HG03457 (cell line): ENCODE results near the gene KCNJ10.

Experiments used
- ATAC-seq: cut with Tn5 transposase; IDR thresholded peaks from one replicate; pipeline ENCODE4 v1.9.1; 2021; ENCODE audit warnings: moderate number of reproducible peaks; ENCODE audit not compliant: unreplicated experiment

The KCNJ10 gene

GRCh38 chr1:159970932-159971342 is 99.0 kb downstream of the KCNJ10 start:
- no peak for ATAC-seq

DNA sequence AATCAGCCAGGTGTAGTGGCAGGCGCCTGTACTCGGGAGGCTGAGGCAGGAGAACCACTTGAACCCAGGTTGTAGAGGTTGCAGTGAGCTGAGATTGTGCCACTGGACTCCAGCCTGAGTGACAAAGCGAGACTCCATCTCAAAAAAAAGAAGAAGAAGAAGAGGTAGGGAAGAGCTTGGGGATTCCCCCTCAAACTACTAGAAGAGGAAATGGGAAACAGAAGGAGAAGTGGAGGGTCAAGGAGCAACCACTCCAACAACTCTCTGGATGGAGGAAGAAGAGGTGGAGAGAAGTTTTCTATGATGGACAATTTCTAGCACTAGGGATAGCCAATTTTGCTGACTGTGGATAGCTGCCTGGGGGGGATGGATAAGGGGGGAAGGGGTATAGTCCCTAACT is 101.1 kb downstream of the KCNJ10 start:
- ATAC-seq: no peak

GRCh38 chr1:159965263-159965662 is 104.7 kb downstream of the KCNJ10 start:
- no peak for ATAC-seq

DNA sequence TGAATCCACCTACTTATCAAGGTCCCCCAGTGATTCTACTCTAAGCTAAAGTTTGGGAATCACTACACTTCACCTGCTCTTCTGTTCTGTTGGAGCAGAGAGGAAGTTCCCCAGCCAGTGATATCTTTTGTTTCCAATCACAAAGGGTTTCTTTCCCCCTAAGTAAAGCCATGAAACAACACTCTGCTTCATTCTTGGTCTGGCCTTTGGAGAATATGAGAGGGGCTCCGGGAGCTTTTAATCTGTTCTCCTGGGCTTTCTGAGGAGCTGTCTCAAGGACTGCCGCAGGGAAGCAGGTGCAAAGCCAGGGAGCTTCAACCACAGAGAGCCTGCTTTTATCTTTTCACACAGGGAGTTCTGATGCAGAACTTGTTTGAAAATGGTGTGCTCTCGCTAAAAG is 105.8 kb downstream of the KCNJ10 start:
- ATAC-seq: no peak

- ATAC-seq: no peak
These were observed 107.8 kb downstream of the KCNJ10 start for GRCh38 chr1:159962176-159962575.

DNA sequence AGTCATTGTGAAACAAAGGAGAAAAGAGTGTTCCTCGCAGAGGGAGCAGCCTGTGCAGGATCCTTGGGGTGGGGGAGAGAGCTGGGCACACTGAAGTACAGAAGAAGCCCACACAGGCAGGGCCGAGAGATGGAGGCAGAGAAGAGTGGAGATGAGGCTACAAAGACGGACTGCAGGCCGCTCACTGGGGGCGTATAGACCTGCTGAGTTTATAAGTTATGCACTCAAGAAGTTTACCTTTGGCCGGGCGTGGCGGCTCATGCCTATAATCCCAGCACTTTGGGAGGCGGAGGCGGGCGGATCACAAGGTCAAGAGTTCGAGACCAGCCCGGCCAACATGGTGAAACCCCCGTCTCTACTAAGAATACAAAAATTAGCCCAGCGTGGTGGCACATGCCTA is 108.3 kb downstream of the KCNJ10 start:
- no peak for ATAC-seq

GRCh38 chr1:159960721-159961381 is 109.1 kb downstream of the KCNJ10 start:
- ATAC-seq: no peak

- no peak for ATAC-seq
These were observed 110.5 kb downstream of the KCNJ10 start for GRCh38 chr1:159959451-159959850.

DNA sequence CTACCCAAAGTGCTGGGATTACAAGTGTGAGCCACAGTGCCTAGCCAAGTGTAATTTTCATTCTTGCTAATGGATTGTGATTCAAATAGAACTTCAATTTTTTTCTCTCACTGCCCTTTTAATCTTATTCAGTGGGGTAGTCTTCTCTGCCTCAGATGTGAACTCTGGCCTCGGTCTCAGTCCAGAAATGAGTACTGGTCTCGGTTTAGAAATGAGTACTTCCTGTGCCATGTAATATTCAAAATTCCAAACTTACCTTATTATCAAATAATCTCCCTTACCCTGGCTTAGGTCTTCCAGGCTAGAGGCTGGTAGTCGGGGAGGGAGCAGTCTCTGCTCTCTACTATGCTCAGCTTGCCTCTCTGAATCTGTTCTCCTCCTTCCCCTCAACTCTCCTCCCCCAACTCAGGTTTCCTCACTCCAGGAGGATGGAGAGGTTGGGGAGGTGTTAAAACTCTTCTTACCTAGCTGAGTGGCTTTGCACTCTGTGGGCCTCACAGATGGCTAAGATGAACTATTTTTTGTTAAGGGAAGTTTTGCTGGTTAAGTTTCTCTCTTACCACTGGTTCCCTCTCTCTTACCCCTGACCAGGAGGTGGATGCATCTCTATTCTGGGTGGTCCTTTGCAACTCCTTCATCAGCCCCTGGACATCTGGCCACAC is 111.1 kb downstream of the KCNJ10 start:
- no peak for ATAC-seq

DNA sequence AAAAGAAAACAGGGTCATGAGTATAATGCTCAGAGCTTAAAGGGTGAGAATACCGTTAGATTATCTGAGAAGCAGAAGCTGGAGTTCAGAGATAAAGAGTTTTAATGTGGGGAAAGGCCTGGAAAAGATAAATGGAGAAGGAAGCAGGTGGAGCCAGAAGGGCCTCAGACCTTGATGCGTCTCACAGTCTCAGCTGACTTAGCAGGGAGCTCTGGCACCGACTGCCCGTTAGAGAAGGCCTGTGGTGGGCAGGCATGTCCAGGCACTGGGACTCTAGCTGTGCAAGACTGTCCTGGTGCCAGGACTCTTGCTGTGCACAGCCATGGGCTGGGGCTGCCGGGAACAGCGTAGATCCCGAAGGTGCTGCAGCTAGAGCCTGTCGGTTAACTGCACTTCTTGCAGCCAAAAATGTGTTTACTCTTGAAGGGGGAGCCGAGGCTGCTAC is 112.1 kb downstream of the KCNJ10 start:
- ATAC-seq: no peak

DNA sequence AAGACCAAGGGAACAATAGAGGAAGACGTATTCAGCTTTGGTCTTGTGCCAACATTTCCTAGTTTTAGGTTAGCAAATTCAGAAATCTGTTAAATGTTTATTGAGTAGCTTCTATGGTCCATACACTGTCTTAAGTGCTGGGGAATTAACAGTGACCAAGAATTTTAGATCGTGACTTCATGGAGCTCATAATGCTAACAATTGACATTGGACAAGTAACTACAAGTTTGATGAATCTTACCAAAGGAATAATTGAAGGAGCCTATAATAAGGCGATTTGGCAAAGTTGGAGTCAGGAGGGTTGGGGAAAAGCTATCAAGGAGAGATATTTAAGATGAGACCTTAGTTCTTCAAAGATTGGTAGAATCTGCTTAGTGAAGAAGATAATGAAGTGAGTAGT is 114.5 kb downstream of the KCNJ10 start:
- ATAC-seq: no peak

DNA sequence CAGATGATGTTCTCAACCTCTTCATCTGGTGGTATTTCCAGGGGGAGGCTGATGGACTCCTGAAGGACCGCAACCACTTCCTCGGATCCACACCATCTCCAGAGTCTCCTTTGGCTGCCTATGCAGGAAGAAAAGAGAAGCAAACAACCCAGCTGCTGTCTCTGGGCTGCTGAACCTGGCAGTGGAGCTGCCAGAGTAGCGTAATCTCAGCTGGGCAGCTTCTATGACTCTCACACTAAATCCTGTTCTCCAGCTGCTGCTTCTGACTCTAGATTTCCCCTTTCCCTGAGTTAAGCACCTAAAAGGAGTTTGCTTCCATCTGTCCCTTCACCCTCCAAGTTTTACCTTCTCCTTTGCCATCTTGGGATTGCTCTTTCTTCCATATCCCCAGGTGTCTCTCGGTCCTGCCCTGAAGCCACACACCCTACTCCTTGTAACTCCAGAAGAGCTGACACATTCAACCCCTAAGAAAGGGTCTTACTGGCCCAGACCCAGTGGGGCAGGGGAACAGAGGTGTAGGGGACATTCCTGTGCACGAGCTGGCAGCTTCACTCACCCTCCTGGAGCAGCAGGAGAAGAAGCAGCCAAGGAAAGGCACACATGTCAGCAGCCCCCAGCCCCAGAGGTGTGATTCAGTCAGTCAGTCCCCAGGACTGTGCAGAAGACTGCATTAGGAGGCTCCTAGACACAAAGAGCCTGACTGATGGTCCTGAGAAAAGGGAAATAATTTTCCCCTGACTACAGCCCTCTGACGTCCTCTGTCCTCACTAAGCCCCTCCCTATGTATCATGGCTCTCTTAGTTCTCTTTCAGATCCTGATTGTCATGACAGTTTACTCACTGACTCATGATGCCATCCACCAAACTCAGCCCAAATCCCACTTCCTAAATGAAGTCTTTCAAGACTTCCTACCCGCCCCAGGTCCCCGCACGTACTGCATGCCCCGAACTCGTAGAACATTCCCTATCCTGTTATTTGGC is 116.1 kb downstream of the KCNJ10 start, which contains the start of gene SLAMF9:
SLAMF9 (minus strand) TSS at position 702 of the 980 bp plus-strand sequence; CDS start at position 602, 100 bp downstream.
- no peak for ATAC-seq

DNA sequence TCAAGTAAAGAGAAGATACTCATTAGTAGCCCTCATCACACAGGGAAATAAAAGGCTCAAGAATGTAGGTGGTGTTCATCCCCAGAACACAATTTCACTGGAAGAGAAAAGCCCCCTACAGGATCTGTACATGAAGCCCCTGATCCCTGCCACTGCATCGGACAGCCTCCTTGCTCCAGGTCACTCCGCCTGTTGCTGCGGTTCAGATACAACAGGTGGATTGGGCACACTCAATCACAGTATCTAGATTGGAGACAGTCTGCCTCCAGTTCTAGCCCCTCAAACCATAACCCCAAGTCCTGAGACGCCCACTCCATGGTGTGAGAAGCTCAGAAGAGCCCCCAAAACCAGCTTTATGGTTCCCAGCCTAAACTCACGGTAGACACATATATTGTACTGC is 117.0 kb downstream of the KCNJ10 start:
- no peak for ATAC-seq

DNA sequence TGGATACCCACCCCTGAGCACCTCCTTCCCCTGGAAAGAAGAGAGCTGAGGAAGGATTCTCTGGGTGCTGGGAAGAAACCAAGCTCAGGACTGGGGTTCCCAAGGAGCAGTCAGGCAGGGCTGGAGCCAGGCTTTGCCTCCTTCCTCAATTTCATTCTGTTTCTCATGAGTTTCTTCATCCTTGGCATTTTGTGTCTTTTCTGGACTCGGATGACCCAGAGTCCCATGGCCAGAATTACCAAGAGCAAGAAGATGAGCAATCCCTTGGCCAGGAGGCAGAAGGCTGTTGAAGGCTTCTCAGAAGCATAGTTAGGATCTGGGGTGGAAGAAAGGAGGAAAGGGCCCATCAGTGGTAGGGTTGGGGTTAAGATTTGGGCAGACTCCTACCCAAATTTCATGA is 118.4 kb downstream of the KCNJ10 start:
- no peak for ATAC-seq

- no peak for ATAC-seq
These were observed 118.9 kb downstream of the KCNJ10 start for GRCh38 chr1:159951016-159951415.

DNA sequence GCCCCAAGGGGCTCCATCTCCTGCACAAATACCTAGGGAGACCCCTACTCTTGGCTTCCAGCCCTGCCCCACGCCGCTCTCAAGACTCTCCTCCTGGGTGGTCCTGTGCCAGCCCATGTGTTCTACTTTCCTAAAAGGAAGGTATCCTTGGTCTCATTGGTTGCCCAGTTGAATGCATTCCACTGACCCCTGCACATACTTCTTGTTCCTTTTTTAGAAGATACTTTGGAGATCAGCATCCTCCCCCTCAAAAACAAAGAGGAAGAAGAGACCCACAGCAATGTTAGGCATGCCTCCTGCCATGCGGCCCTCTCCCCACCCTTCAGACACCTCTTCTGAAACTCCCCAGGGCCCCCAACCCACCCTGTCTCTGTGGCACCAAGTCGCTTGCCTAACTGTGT is 120.0 kb downstream of the KCNJ10 start:
- ATAC-seq: no peak

- ATAC-seq: no peak
These were observed 120.8 kb downstream of the KCNJ10 start for GRCh38 chr1:159949123-159949522.
